Activated CD8-positive, alpha-beta memory T cell treated with anti-CD3 and anti-CD28 coated beads for 48 hours (primary cell): Measurements from ENCODE around the gene KLF7.
A peak's percentile ranks its signal among the peaks of the same experiment; 100 is the strongest.

Experiments used
- DNase-seq, 3 experiments: peaks; one replicate each; pipeline ENCODE4 v3.0.0-alpha.2; 2020; ENCODE audit warnings: low read depth in 2 of 3, low spot score in 2 of 3

Gene KLF7

DNA sequence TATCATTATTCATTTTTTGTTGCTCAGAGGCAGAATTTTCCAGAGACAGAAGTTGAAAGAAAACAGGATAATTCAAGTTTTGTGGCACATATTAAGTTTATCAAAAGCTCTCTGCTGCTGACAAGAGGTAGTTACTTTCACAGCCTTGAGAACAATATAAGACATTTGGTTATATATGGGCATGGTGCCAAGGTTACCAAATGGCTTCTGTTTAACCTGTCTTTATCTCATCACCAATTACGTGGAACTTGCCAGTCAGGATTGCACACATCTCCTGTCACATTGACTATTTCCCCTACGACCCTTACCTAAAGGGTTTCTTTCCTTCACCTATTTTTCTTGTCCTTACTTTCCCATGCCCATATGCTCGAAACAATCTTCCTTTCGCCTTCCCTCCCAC is 35.9 kb downstream of the KLF7 start:
- no peak for DNase-seq

DNA sequence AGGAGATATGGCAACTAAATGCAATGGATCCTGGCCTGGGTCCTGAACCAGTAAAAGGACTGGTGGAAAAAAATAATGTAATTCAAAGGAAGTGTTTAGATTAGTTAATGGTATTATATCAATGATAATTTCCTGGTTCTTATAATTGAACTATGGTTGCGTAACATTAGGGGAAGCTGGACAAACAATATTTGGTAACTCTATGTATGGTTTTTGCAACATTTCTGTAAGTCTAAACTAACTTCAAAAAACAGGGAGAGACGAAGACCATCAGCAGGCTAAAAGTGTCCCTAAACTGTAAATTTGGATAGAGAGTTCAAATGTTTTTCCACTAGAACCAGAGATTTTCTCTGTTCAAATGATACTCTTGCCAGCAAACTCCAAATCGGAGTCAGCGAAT is 36.9 kb downstream of the KLF7 start:
- no peak for DNase-seq

DNA sequence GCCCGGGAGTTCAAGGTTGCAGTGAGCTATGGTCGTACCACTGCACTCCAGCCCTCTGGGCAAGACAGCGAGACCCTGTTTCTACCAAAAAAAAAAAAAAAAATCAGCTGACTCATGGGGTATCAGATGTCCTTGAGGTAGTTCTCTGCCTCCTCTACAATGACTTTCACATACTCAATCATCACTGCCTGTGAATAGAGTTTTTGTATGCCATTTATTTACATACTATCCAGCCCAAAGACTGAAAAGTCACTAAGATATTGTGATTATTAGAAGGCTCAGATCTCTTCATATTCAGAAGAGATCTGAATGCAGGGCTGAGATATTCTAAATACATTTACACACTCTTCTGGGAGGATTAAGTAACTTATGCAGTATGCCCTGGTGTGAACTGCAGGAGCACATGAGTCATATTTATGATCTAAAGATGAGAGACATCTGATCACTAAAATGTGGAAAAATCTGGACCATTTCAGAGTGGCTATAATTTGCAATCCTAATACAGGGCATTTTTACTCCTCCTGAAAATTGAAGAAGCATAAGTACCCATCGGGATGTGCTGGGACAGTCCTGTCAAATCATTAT is 38.9 kb downstream of the KLF7 start:
- DNase-seq = no peak

DNA sequence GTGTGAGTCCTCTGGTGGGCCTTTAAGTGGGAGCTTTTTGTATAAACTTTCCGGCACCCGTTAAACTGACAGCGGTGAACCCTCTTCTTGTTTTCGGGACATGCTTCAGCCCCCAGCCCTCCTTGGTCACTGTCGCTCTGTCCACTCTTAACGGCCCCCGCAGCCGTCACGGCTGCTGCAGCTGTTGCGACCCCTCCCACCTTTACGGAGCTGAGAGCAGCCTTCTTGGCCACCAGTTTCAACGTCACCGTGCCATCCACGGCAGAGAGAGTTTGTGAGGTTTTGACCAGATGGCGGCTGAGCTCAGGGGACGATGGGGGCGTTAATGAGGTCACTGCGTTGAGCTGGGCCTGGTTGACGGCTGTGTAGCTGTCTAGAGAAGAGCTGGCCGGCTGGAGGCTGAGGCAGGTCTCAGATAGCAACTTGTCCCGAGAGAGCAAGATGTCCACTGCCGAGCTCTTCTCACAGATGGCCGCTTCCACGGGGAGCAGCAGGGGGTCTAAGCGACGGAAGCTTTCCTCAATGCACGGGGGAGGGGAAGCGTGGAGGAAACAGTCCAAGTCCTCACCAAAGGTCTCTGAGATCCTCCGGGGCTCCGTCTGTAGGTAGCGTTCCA is 41.9 kb downstream of the KLF7 start:
- no peak for DNase-seq

GRCh38 chr2:207123335-207123744 is 42.4 kb downstream of the KLF7 start:
- DNase-seq = peak in 2 of 3 experiments; percentile 36 to 43

DNA sequence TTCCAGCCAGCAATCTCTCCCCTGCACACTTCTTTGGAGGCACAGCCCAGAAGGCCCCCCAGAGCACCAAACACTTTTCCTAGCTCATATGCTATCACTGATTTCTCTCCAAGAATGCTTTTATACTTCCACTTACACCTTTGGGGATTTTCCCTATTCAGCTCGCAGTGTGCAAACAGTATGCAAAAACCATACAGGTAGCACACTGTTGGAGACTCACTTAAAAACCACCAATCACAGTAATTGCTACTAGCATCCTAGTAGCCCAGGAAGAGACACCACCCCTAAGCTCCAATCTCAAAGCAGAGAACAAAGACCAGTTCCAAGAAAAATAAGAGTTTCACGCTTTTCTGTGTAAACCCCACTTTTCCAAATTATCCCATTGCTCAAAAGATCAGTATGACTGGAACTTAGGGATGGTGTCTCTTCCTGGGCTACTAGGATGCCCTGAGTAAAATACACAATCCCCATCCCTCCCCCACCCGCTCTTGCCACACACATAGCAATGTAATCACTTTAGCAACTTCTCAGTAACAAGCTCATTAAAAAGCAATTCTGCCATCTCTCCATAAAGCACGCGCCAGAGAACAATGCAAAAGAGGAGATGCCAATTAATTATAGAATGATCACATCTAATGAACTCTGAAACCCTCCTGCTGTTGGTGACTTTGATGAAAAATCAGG is 43.0 kb downstream of the KLF7 start:
- no peak for DNase-seq

- no peak for DNase-seq
Observed at GRCh38 chr2:207121784-207122183, 44.0 kb downstream of the KLF7 start.

GRCh38 chr2:207119048-207119447 is 46.7 kb downstream of the KLF7 start:
- DNase-seq = no peak

GRCh38 chr2:207117668-207118067 is 48.1 kb downstream of the KLF7 start:
- no peak for DNase-seq

GRCh38 chr2:207115715-207116364 is 49.9 kb downstream of the KLF7 start:
- no peak for DNase-seq

- no peak for DNase-seq
Observed at GRCh38 chr2:207113414-207113813, 52.3 kb downstream of the KLF7 start.

DNA sequence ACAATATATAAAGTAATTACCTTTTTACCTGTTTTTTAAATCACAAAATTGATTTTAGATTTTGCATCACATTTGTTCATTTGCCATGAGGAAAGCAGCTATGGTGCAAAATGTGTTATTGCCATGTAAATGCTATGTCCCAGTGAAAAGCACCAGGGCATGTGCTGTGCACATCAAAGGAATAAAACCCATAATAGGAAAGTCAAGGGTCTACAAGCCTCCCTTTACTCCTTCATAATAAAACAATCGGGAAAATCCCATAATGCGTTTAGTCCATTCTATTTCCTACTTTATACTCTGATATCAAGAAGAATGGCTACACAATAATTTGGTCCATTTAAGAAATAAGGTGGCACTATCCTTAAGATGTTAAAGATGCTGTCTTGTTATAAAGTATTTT is 53.0 kb downstream of the KLF7 start:
- DNase-seq = no peak

DNA sequence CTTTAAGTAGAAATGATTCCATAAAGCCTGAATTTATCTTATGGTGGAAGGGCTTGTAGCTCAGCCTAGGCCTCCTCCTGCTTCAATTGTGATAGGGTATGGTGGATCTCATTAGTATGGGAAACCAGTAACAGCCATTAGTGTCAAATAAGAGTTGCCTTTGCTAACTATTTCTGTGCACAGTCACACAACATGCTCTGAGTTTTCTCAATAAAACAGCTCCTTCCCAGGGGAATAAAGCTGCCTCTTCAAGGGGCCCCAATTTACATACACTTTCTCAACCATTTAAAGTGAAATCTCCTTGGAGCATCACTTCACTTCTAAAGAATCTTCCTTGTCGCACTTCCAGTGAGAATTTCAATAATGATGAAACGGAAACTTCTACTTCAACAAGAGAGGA is 53.4 kb downstream of the KLF7 start:
- DNase-seq = no peak

DNA sequence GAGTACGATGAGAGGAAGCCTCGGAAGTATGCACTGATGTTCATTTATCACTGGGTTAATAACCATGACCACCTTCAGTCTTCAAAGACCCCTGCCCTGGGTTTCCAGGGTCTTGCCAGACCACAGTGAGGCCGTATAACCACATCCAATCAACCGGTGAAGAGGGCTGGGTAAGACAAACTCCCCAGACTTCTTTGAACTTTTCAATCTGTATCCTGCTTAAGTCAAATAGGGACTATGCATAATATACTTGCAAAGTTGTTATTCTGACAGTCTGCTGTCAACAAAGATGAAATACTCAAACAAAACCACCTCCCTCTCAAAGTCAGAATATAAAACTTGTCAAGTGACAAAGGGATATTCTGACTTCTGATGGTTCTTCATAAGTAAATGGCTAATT is 54.0 kb downstream of the KLF7 start:
- DNase-seq = no peak

GRCh38 chr2:207110715-207111114 is 55.0 kb downstream of the KLF7 start:
- no peak for DNase-seq

DNA sequence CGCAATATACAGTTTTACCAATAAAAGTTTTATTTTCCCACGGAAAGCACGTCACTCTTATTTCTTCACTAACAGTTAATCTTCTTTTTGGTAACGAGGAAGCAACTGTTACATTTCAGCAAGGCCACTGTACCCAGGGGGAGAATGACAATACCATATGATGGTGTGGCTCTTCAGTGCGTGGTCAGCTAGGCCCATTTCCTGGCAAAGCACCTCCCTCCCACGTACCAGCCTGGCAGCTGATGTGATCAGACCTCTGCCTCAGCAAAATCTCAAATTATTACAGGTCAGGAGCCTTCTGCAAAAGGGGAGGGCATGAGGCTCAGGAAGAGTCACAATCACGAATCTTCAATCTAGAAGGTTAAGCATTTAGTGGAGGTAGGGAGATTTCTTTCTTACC is 55.4 kb downstream of the KLF7 start:
- no peak for DNase-seq

DNA sequence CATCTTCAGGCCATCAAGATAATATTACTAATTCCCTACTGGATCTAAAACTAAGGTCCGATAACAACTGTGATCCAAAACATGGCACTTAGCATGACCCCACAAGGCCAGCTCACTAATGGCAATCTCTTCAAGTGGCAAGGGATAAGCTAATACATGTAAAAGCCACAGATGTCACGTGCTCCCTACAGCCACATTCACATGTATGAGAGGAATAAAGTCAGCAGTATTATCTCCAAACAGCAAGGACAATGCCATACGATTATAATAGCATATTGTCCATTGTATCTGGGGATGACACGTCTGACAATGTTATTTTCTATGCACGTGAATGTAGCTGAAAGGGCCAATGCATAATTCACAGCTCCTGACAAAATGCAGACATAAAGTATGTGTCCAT is 56.0 kb downstream of the KLF7 start:
- no peak for DNase-seq

- DNase-seq = no peak
Observed at GRCh38 chr2:207108440-207108839, 57.3 kb downstream of the KLF7 start.

- DNase-seq = no peak
Observed at GRCh38 chr2:207107551-207107950, 58.2 kb downstream of the KLF7 start.

GRCh38 chr2:207107131-207107530 is 58.6 kb downstream of the KLF7 start:
- DNase-seq = no peak

GRCh38 chr2:207103132-207103531 is 62.6 kb downstream of the KLF7 start:
- no peak for DNase-seq

- no peak for DNase-seq
Observed at GRCh38 chr2:207101984-207102383, 63.8 kb downstream of the KLF7 start.
